OCI-LY3 (cell line): ENCODE data around the gene GLB1L.

Source experiments
- EZH2phosphoT487 ChIP-seq: fragments of 200-600 bp; shearing (Covaris generic); IDR thresholded peaks from 2 replicates; pipeline ENCODE4 v1.6.1; 2018; ENCODE audit warnings: antibody characterized with exemption, mixed run types, low read depth
- TF ChIP-seq, protein P1 (sequence below): fragments of 200-600, 300-600 bp; sonication (generic); IDR thresholded peaks from 2 replicates; pipeline ENCODE4 v1.5.1; 2014; ENCODE audit warnings: antibody characterized with exemption, low read length, low read depth

DNA sequence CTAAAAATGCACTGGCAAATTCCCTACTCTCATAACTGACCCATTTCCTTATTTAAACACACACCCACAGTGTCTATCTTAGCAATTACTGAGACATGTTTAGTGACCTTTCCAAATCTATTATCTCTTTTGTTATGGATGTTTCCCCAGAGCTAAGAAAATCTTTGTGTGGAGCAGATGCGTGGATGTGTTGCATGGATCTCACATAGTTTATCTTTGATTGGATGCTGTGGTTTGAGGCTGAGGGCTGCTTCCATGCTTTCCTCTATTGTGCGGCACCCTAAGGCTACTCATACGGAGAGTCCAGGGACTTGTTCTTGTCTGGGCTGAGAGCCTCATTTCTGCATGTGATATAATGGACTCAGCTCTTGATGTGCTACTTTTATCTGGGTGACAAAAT lies 10.9 kb downstream of the GLB1L start:
- TF ChIP-seq, protein P1, sequence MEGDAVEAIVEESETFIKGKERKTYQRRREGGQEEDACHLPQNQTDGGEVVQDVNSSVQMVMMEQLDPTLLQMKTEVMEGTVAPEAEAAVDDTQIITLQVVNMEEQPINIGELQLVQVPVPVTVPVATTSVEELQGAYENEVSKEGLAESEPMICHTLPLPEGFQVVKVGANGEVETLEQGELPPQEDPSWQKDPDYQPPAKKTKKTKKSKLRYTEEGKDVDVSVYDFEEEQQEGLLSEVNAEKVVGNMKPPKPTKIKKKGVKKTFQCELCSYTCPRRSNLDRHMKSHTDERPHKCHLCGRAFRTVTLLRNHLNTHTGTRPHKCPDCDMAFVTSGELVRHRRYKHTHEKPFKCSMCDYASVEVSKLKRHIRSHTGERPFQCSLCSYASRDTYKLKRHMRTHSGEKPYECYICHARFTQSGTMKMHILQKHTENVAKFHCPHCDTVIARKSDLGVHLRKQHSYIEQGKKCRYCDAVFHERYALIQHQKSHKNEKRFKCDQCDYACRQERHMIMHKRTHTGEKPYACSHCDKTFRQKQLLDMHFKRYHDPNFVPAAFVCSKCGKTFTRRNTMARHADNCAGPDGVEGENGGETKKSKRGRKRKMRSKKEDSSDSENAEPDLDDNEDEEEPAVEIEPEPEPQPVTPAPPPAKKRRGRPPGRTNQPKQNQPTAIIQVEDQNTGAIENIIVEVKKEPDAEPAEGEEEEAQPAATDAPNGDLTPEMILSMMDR = no peak
- no peak for TF ChIP-seq EZH2phosphoT487
